ENCODE data around the gene SF3B5.

GRCh38 chr6:144131248-144131709 lies 35.9 kb upstream of the SF3B5 start:
- TF ChIP-seq, protein P1, sequence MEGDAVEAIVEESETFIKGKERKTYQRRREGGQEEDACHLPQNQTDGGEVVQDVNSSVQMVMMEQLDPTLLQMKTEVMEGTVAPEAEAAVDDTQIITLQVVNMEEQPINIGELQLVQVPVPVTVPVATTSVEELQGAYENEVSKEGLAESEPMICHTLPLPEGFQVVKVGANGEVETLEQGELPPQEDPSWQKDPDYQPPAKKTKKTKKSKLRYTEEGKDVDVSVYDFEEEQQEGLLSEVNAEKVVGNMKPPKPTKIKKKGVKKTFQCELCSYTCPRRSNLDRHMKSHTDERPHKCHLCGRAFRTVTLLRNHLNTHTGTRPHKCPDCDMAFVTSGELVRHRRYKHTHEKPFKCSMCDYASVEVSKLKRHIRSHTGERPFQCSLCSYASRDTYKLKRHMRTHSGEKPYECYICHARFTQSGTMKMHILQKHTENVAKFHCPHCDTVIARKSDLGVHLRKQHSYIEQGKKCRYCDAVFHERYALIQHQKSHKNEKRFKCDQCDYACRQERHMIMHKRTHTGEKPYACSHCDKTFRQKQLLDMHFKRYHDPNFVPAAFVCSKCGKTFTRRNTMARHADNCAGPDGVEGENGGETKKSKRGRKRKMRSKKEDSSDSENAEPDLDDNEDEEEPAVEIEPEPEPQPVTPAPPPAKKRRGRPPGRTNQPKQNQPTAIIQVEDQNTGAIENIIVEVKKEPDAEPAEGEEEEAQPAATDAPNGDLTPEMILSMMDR (IDR thresholded peaks at IDR 0.05 in 4 of 5, conservative IDR thresholded peaks at IDR 0.05 in 1 of 5): no peak
- TF ChIP-seq POLR2A (IDR thresholded peaks at IDR 0.05): no peak
